HEK293 (cell line): ENCODE data around the gene KRT14.

Experiments
- CTCF ChIA-PET: fragments of 350-600 bp; formaldehyde crosslinking; extraction: SDS; loops from one replicate; lab custom pipeline; 2021; ENCODE audit warnings: antibody characterized with exemption; lab: Yijun Ruan, JAX
- POLR2A ChIA-PET: fragments of 300-600 bp; formaldehyde crosslinking; extraction: SDS; loops from one replicate; lab custom pipeline; 2020; ENCODE audit warnings: antibody characterized with exemption, inconsistent platforms; lab: Yijun Ruan, JAX
- H3K27ac ChIP-seq: fragments of 200-500 bp; sonication (Bioruptor generic); 2 replicates; pipeline ENCODE4 v1.5.1; 2014; ENCODE audit warnings: low read depth, low read length, control low read depth, inconsistent platforms; ENCODE audit errors: extremely low read depth
- H3K36me3 ChIP-seq, 2 experiments: fragments of 200-500 bp in 1 of 2; sonication (Bioruptor generic) in 1 of 2; 1 replicate in 1 of 2; 2 replicates in 1 of 2; pipeline ENCODE4 v1.5.1; 2014 to 2017; ENCODE audit warnings: inconsistent platforms in 2 of 2, low read length in 2 of 2; ENCODE audit not compliant: control insufficient read depth in 2 of 2, insufficient read depth in 1 of 2
- H3K4me1 ChIP-seq: fragments of 200-500 bp; sonication (Bioruptor generic); 2 replicates; pipeline ENCODE4 v1.5.1; 2014; ENCODE audit warnings: mild to moderate bottlenecking, low read length, inconsistent platforms; ENCODE audit not compliant: control insufficient read depth, insufficient read depth
- H3K4me3 ChIP-seq: 2 replicates; pipeline ENCODE4 v1.5.1; 2011; ENCODE audit warnings: low read depth, mild to moderate bottlenecking, control low read depth, low read length, moderate library complexity
- H3K9me3 ChIP-seq: fragments of 200-500 bp; sonication (Bioruptor generic); 2 replicates; pipeline ENCODE4 v1.5.1; 2014; ENCODE audit warnings: low read depth, low read length, inconsistent platforms; ENCODE audit not compliant: control insufficient read depth, insufficient read depth
- GLI4 ChIP-seq: fragments of 450-650 bp; formaldehyde crosslinking; IDR thresholded peaks from 2 replicates; pipeline ENCODE4 v1.5.1; 2016; ENCODE audit warnings: missing biosample characterization, missing genetic modification characterization
- GLIS2 ChIP-seq: fragments of 450-650 bp; formaldehyde crosslinking; IDR thresholded peaks from 2 replicates; pipeline ENCODE4 v1.5.1; 2016; ENCODE audit warnings: missing biosample characterization, missing genetic modification characterization
- KLF17 ChIP-seq: fragments of 450-650 bp; formaldehyde crosslinking; IDR thresholded peaks from 2 replicates; pipeline ENCODE4 v1.5.1; 2016; ENCODE audit warnings: missing biosample characterization, missing genetic modification characterization
- PATZ1 ChIP-seq: fragments of 450-650 bp; formaldehyde crosslinking; IDR thresholded peaks from 2 replicates; pipeline ENCODE4 v1.5.1; 2016; ENCODE audit warnings: missing biosample characterization, missing genetic modification characterization
- TRIM28 ChIP-seq: IDR thresholded peaks from 2 replicates; pipeline ENCODE4 v1.6.1; 2011; ENCODE audit warnings: low read length, control low read depth, borderline replicate concordance
- ZBTB10 ChIP-seq: fragments of 450-650 bp; formaldehyde crosslinking; IDR thresholded peaks from 2 replicates; pipeline ENCODE4 v1.5.1; 2016; ENCODE audit warnings: missing biosample characterization, missing genetic modification characterization
- ZBTB6 ChIP-seq: fragments of 450-650 bp; formaldehyde crosslinking; IDR thresholded peaks from 2 replicates; pipeline ENCODE4 v1.5.1; 2017; ENCODE audit warnings: missing biosample characterization, missing genetic modification characterization
- ZNF132 ChIP-seq: fragments of 450-650 bp; formaldehyde crosslinking; IDR thresholded peaks from 2 replicates; pipeline ENCODE4 v1.5.1; 2017; ENCODE audit warnings: missing biosample characterization, missing genetic modification characterization, borderline replicate concordance
- ZNF24 ChIP-seq: fragments of 450-650 bp; formaldehyde crosslinking; IDR thresholded peaks from 2 replicates; pipeline ENCODE4 v1.5.1; 2016; ENCODE audit warnings: missing biosample characterization, missing genetic modification characterization
- ZNF292 ChIP-seq: fragments of 450-650 bp; formaldehyde crosslinking; IDR thresholded peaks from 2 replicates; pipeline ENCODE4 v1.5.1; 2016; ENCODE audit warnings: low read depth, missing biosample characterization, missing genetic modification characterization, borderline replicate concordance
- ZNF449 ChIP-seq: fragments of 450-650 bp; formaldehyde crosslinking; IDR thresholded peaks from 2 replicates; pipeline ENCODE4 v1.5.1; 2017; ENCODE audit warnings: missing biosample characterization, mild to moderate bottlenecking, missing genetic modification characterization, moderate library complexity
- ZNF548 ChIP-seq: fragments of 450-650 bp; formaldehyde crosslinking; IDR thresholded peaks from 2 replicates; pipeline ENCODE4 v1.5.1; 2016; ENCODE audit warnings: missing biosample characterization, missing genetic modification characterization
- ZNF555 ChIP-seq: fragments of 450-650 bp; formaldehyde crosslinking; conservative IDR thresholded peaks from 2 replicates; pipeline ENCODE4 v1.5.1; 2017; ENCODE audit warnings: missing biosample characterization, mild to moderate bottlenecking, missing genetic modification characterization, inconsistent platforms
- ZNF571 ChIP-seq: fragments of 450-650 bp; formaldehyde crosslinking; IDR thresholded peaks from 2 replicates; pipeline ENCODE4 v1.5.0; 2017; ENCODE audit warnings: missing biosample characterization, missing genetic modification characterization
- ZNF580 ChIP-seq: fragments of 450-650 bp; formaldehyde crosslinking; IDR thresholded peaks from 2 replicates; pipeline ENCODE4 v1.5.1; 2016; ENCODE audit warnings: missing biosample characterization, missing genetic modification characterization

Gene KRT14

GRCh38 chr17:41547921-41548843 is 38.5 kb downstream of the KRT14 start (continued):
- TF ChIP-seq ZNF132 (no peak), PATZ1 (tag by site-specific recombination) (0 out of 2 replicates have a peak, but pooled peaks have one; percentile 52), GLIS2 (peak; percentile 20; the same call in 1 of the 2 replicates), ZBTB10 (tag by site-specific recombination) (peak; percentile 39; the same call in 1 of the 2 replicates), ZNF580 (tag by site-specific recombination) (0 out of 2 replicates have a peak, but pooled peaks have one; percentile 45), ZBTB6 (tag by site-specific recombination) (no peak), KLF17 (tag by site-specific recombination) (peak; percentile 90), GLI4 (no peak)

DNA sequence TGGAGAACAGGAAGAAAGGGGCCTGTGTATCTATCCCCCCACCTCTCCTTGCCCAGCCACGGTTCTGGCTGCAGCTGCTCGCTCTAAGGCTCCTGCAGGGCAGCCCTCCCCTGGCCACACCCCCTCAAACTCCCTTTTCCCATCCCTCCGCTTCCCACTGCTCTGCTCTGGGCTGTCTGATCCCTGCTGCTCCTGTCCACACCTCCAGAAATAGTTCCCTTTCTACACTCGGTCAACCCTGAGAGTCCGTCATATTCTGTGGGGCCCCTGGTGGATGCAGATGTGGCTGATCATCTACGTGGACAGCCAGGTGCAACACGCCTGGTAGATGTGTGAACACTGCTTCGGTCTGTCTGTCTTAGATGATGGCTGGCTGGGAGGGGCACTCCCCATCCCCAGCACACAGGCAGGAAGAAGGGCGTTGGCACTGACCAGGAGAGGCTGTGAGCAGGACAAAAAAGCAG is 39.3 kb downstream of the KRT14 start:
- Histone ChIP-seq H3K4me3 (no peak overlapping the region), H3K9me3 (no peaks in the 10 kb centered on the region), H3K4me1 (no peaks in the 10 kb centered on the region), H3K36me3 (no peaks in the 10 kb centered on the region), H3K27ac (no peak overlapping the region)
- POLR2A ChIA-PET: interaction anchor here (0.6 to 1.1 kb wide), 3 partner anchors 19 to 141 kb away, joined by 3 to 7 read pairs (median 6); partner anchors contain the start of genes EIF1 and KRT19
- no peak for TF ChIP-seq ZNF292 (tag by site-specific recombination)
- TF ChIP-seq ZNF548: peak; percentile 82; the same call in 1 of the 2 replicates
- no peak for TF ChIP-seq ZNF24 (tag by site-specific recombination)
- CTCF ChIA-PET: interaction anchor here (0.6 to 16.6 kb wide), 18 partner anchors 10 to 927 kb away, joined by 3 to 546 read pairs (median 43); partner anchors contain the start of genes KRT13, KRT19, KRT36 and KRT9

DNA sequence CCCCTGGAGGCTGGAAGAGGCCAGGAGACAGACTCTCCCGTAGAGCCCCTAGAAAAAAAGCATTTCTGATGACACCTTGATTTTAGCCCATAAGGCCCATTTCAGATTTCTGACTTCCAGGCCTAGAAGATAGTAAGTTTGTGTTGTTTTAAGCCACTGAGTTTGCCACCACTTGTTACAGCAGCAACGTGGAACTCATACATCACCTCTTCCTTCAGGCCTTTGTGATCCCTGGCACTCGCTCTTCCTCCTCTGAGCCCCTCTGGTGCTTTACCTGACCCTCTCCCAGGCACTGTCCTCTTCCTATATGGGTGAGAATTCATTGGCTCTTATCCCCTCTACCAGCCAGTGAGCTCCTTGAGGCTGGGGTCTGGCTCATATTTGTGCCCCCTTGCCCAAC is 39.9 kb downstream of the KRT14 start:
- H3K4me3 ChIP-seq: no peak overlapping the region
- no peak overlapping the region for H3K27ac ChIP-seq
- POLR2A ChIA-PET: interaction anchor here (1.1 kb wide), 1 partner anchor 142 kb away, joined by 3 read pairs; the partner anchor contains the start of gene EIF1
- CTCF ChIA-PET: interaction anchor here (0.6 to 16.6 kb wide), 7 partner anchors 10 to 303 kb away, joined by 3 to 546 read pairs (median 4); no protein-coding TSS in a partner anchor
- no peaks in the 10 kb centered on the region for H3K9me3 ChIP-seq
- no peaks in the 10 kb centered on the region for H3K4me1 ChIP-seq
- H3K36me3 ChIP-seq: no peaks in the 10 kb centered on the region
- TF ChIP-seq ZNF571 (tag by site-specific recombination): no peak
- 0 out of 2 replicates have a peak, but pooled peaks have one; percentile 34 for TF ChIP-seq ZNF449 (tag by site-specific recombination)
- peak; percentile 38; the same call in 1 of the 2 replicates for TF ChIP-seq TRIM28
- no peak for TF ChIP-seq ZNF555 (tag by site-specific recombination)
